ENCODE results near the gene GNPDA2.
A peak's percentile ranks its signal among the peaks of the same experiment; 100 is the strongest.

Gene GNPDA2

GRCh38 chr4:44765116-44765515 lies 38.8 kb upstream of the GNPDA2 start:
- H3K27ac ChIP-seq (ENCODE audit: low read length) = no peak overlapping the region
- no peaks in the 10 kb centered on the region for H3K9me3 ChIP-seq (ENCODE audit: insufficient read depth, low read length)
- H3K79me2 ChIP-seq (ENCODE audit: low read length) = no peaks in the 10 kb centered on the region
- no peak overlapping the region for H3K9ac ChIP-seq (ENCODE audit: low read length)
- no peaks in the 10 kb centered on the region for H3K36me3 ChIP-seq (replicated peaks; ENCODE audit: low read depth, low read length)
- TF ChIP-seq CTCF (IDR thresholded peaks at IDR 0.05; ENCODE audit: low read depth, low read length) (no peak), EZH2phosphoT487 (IDR thresholded peaks at IDR 0.05; ENCODE audit: low read depth) (no peak)
- peaks cover 6% of the 10 kb centered on the region; the same call in 1 of the 2 replicates for H3K4me1 ChIP-seq (ENCODE audit: low read length)
- no peak overlapping the region for H2AFZ ChIP-seq (ENCODE audit: low read depth, low read length)
- no peaks in the 10 kb centered on the region for H4K20me1 ChIP-seq (ENCODE audit: insufficient read depth, low read length)
- no peak overlapping the region for H3K4me3 ChIP-seq (ENCODE audit: low read length)
- no peak overlapping the region for H3K4me2 ChIP-seq (ENCODE audit: low read length)
- H3K27me3 ChIP-seq (ENCODE audit: low read depth, low read length) = no peaks in the 10 kb centered on the region

GRCh38 chr4:44761306-44761705 lies 35.0 kb upstream of the GNPDA2 start:
- Histone ChIP-seq H3K4me3 (ENCODE audit: low read length) (no peak overlapping the region), H3K79me2 (ENCODE audit: low read length) (no peaks in the 10 kb centered on the region), H2AFZ (ENCODE audit: low read depth, low read length) (no peak overlapping the region), H4K20me1 (ENCODE audit: insufficient read depth, low read length) (no peaks in the 10 kb centered on the region), H3K27me3 (ENCODE audit: low read depth, low read length) (no peaks in the 10 kb centered on the region), H3K27ac (ENCODE audit: low read length) (no peak overlapping the region), H3K4me2 (ENCODE audit: low read length) (no peak overlapping the region), H3K9ac (ENCODE audit: low read length) (no peak overlapping the region), H3K9me3 (ENCODE audit: insufficient read depth, low read length) (no peaks in the 10 kb centered on the region), H3K36me3 (replicated peaks; ENCODE audit: low read depth, low read length) (no peaks in the 10 kb centered on the region), H3K4me1 (ENCODE audit: low read length) (peaks cover 6% of the 10 kb centered on the region; the same call in 1 of the 2 replicates)
- TF ChIP-seq EZH2phosphoT487 (IDR thresholded peaks at IDR 0.05; ENCODE audit: low read depth) = no peak
- TF ChIP-seq CTCF (IDR thresholded peaks at IDR 0.05; ENCODE audit: low read depth, low read length) = no peak

GRCh38 chr4:44760142-44760898 lies 34.0 kb upstream of the GNPDA2 start:
- H3K36me3 ChIP-seq (replicated peaks; ENCODE audit: low read depth, low read length) = no peaks in the 10 kb centered on the region
- H3K9me3 ChIP-seq (ENCODE audit: insufficient read depth, low read length) = no peaks in the 10 kb centered on the region
- peaks cover 6% of the 10 kb centered on the region; the same call in 1 of the 2 replicates for H3K4me1 ChIP-seq (ENCODE audit: low read length)
- H3K27me3 ChIP-seq (ENCODE audit: low read depth, low read length) = no peaks in the 10 kb centered on the region
- TF ChIP-seq CTCF (IDR thresholded peaks at IDR 0.05; ENCODE audit: low read depth, low read length) (peak; percentile 68), EZH2phosphoT487 (IDR thresholded peaks at IDR 0.05; ENCODE audit: low read depth) (no peak)
- H3K9ac ChIP-seq (ENCODE audit: low read length) = no peak overlapping the region
- peak overlapping the region; percentile 31; the same call in 1 of the 2 replicates for H2AFZ ChIP-seq (ENCODE audit: low read depth, low read length)
- H3K4me2 ChIP-seq (ENCODE audit: low read length) = peak overlapping the region; percentile 39
- no peaks in the 10 kb centered on the region for H4K20me1 ChIP-seq (ENCODE audit: insufficient read depth, low read length)
- H3K4me3 ChIP-seq (ENCODE audit: low read length) = peak overlapping the region; percentile 25; the same call in 1 of the 2 replicates
- H3K79me2 ChIP-seq (ENCODE audit: low read length) = no peaks in the 10 kb centered on the region
- H3K27ac ChIP-seq (ENCODE audit: low read length) = no peak overlapping the region

GRCh38 chr4:44756559-44756958 lies 30.2 kb upstream of the GNPDA2 start:
- H3K9me3 ChIP-seq (ENCODE audit: insufficient read depth, low read length) = no peaks in the 10 kb centered on the region
- H2AFZ ChIP-seq (ENCODE audit: low read depth, low read length) = no peak overlapping the region
- H3K9ac ChIP-seq (ENCODE audit: low read length) = no peak overlapping the region
- no peaks in the 10 kb centered on the region for H3K79me2 ChIP-seq (ENCODE audit: low read length)
- H3K27me3 ChIP-seq (ENCODE audit: low read depth, low read length) = no peaks in the 10 kb centered on the region
- no peak overlapping the region for H3K27ac ChIP-seq (ENCODE audit: low read length)
- no peaks in the 10 kb centered on the region for H3K36me3 ChIP-seq (replicated peaks; ENCODE audit: low read depth, low read length)
- no peak overlapping the region for H3K4me3 ChIP-seq (ENCODE audit: low read length)
- TF ChIP-seq EZH2phosphoT487 (IDR thresholded peaks at IDR 0.05; ENCODE audit: low read depth) = no peak
- no peak for TF ChIP-seq CTCF (IDR thresholded peaks at IDR 0.05; ENCODE audit: low read depth, low read length)
- H3K4me2 ChIP-seq (ENCODE audit: low read length) = no peak overlapping the region
- peaks cover 6% of the 10 kb centered on the region; the same call in 1 of the 2 replicates for H3K4me1 ChIP-seq (ENCODE audit: low read length)
- no peaks in the 10 kb centered on the region for H4K20me1 ChIP-seq (ENCODE audit: insufficient read depth, low read length)
